Measurements from ENCODE around the gene VPS18. TPM values are rescaled to one million over a fixed set of nuclear protein-coding genes. Genes with fewer than 3 reads are reported as not detected.
"Not testable (repeated sequence)": the region's sequence is repeated elsewhere in the genome, so short reads cannot be mapped to it uniquely, and the experiment has no call there.

Gene VPS18
- total RNA-seq, 2 donors from 2014 or later, result 13.6 to 18.4 TPM

DNA sequence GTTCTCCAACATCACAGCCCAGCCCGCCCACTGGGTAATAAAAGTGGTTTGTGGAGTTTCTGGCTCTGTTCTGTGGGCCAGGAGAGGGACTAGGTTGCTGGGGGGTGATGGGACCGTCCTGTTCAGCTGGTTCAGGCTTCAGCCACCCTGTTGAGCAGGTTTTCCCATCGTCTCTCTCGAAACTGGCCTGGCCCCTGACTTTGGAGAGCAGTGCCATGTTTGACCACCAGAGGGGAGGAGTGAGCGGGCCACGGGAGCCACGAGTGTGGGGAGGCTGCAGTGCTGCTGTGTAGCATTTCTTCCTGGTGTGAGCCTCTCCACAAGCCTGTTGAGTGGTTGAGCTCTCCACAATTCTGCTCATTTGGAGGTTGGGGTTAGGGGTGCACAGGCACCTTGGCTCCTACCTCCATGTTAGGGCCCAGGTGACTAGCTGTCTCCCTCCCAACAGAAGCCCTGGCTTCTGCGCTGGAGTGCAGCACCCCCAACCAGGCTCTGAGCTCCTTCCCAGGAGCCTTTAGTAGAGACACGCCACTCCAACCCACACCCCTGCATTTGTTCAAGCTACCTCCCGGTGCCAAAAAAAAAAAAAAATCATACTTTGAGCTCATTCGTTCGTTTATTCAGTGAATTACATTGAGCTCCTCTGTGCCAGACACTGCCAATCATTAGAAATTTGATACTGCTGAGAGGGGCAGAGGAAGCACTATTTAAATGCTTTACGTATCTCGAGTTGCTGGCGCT, 36.5 kb upstream of the VPS18 start:
- H3K36me3 Mint-ChIP-seq (ENCODE audit: low read depth), result no peaks in the 10 kb centered on the region
- DNase-seq, result peak; percentile 57 to 83 (median 60)
- peak; percentile 93 for ATAC-seq
- no peaks in the 10 kb centered on the region for H3K27me3 Mint-ChIP-seq
- H3K4me1 Mint-ChIP-seq, result peaks cover 12% of the 10 kb centered on the region
- H3K9me3 ChIP-seq (ENCODE audit: control insufficient read depth, low read length, poor library complexity, severe bottlenecking), result no peaks in the 10 kb centered on the region
- no peak overlapping the region for H3K27ac Mint-ChIP-seq
- H3K4me3 Mint-ChIP-seq, result no peak overlapping the region

DNA sequence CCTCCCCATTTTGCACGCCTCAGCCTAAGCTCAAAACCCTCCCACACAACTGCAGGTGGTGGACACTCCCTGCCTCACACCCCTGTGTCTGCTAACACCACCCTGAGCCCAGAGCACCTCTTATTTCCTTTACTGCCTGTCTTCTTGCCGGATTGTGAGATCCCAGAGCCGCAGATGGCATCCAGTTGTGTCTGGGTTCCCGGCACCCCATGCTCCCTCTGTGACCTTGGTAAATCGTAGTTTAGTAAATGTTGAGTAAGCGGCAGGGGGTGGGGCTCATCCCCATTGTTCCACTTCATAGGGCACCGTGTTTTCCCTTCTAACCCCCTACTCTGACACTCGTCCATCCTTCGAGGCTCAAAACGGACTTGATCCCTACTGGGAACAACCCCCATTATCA, 35.5 kb upstream of the VPS18 start:
- H3K36me3 Mint-ChIP-seq (ENCODE audit: low read depth), result no peaks in the 10 kb centered on the region

DNA sequence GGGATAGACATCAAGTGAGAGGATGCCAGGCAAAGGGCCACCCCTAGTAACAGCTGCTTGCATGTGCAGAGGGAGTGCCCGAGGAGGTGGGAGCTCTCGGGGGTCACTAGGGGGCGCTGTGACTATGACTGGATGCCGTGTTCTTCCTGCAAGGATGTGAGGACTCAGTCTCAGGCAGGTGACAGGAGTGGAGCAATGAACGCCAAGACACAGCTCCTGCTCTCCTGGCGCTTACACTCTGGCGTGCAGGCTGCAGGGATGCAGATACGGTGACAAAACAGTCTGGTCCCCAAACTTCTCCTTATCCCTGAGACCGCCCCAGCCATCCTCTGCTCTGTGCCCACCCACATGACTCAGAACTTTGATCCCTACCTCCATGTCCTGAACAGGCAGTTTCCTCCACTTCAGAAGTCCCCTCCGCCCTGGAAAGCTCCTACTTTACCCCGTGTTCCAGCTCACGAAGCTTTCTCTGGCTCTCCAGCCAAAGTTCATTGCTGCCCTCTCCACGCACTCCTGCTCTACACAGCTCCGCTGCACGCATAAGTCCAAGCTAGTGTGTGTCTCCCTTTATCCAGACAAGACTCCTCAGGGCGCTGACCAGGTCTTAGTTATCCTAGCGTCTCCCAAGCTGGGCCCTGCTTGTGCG, 34.9 kb upstream of the VPS18 start:
- Mint-ChIP-seq H3K27ac (no peak overlapping the region), H3K4me1 (peaks cover 13% of the 10 kb centered on the region), H3K4me3 (no peak overlapping the region)

More for the DNA sequence above, 35.5 kb upstream of the VPS18 start:
- no peaks in the 10 kb centered on the region for H3K27me3 Mint-ChIP-seq
- H3K9me3 ChIP-seq (ENCODE audit: control insufficient read depth, low read length, poor library complexity, severe bottlenecking), result no peaks in the 10 kb centered on the region
- no peak for ATAC-seq
- no peak overlapping the region for H3K27ac Mint-ChIP-seq
- peaks cover 13% of the 10 kb centered on the region for H3K4me1 Mint-ChIP-seq
- DNase-seq, result no peak
- H3K4me3 Mint-ChIP-seq, result no peak overlapping the region

DNA sequence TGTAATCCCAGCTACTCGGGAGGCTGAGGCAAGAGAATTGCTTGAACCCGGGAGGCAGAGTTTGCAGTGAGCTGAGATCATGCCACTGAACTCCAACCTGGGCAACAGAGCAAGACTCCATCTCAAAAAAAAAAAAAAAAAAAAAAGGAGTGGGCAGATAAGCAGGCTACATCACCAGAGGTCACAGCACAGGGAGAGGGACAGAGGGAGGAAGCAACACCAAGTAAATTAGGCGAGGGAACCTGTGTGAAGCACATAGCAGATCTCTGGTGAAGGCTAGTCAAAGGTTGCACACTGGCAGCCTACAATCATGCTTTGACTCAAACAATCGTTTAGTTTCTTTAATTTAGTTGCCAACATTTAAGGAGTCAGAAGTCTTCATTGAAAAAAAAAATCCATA, 33.1 kb upstream of the VPS18 start:
- not testable (repeated sequence) for H3K27ac Mint-ChIP-seq; ATAC-seq; DNase-seq; H3K9me3 ChIP-seq (ENCODE audit: control insufficient read depth, low read length, poor library complexity, severe bottlenecking); H3K36me3 Mint-ChIP-seq (ENCODE audit: low read depth); H3K4me3 Mint-ChIP-seq; H3K27me3 Mint-ChIP-seq
- peaks cover 13% of the 10 kb centered on the region for H3K4me1 Mint-ChIP-seq

More for the DNA sequence above, 34.9 kb upstream of the VPS18 start:
- ATAC-seq (peak; percentile 80), DNase-seq (peak; percentile 65 to 74 (median 65))
- no peaks in the 10 kb centered on the region for H3K27me3 Mint-ChIP-seq
- no peaks in the 10 kb centered on the region for H3K36me3 Mint-ChIP-seq (ENCODE audit: low read depth)
- H3K9me3 ChIP-seq (ENCODE audit: control insufficient read depth, low read length, poor library complexity, severe bottlenecking), result no peaks in the 10 kb centered on the region

DNA sequence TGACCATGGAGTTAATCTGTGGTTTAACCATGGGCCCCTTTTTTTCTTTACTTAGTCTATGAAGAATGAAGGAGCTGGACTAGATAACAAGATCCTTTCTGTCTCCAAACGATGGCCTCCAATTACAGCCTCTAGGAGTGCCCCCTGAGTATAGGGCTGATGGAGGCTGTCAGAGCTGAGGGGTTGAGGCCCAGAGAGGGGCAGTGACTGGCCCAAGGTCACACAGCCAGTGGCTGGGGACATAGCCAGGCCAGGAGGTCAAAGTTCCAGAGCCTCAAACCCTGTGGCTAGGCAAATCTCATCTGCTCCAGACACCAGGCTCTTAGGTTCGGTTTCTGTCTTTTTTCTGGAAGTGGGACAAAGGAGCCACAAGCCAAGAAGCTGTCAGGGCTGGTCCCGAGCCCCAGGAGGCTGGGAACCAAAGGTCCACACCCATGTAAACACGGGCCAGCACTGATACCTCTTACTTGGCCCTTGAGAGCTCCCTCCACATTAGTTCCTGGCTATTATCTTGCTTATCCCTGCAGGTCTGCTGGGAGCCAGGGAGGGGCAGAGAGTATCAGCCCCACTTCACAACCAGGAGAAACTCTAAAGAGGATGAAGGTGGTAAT, 30.5 kb upstream of the VPS18 start:
- no peaks in the 10 kb centered on the region for H3K27me3 Mint-ChIP-seq
- no peak for DNase-seq
- no peaks in the 10 kb centered on the region for H3K36me3 Mint-ChIP-seq (ENCODE audit: low read depth)
- no peak for ATAC-seq
- H3K9me3 ChIP-seq (ENCODE audit: control insufficient read depth, low read length, poor library complexity, severe bottlenecking), result no peaks in the 10 kb centered on the region
- peaks cover 10% of the 10 kb centered on the region for H3K4me1 Mint-ChIP-seq
- H3K4me3 Mint-ChIP-seq, result no peak overlapping the region
- no peak overlapping the region for H3K27ac Mint-ChIP-seq

DNA sequence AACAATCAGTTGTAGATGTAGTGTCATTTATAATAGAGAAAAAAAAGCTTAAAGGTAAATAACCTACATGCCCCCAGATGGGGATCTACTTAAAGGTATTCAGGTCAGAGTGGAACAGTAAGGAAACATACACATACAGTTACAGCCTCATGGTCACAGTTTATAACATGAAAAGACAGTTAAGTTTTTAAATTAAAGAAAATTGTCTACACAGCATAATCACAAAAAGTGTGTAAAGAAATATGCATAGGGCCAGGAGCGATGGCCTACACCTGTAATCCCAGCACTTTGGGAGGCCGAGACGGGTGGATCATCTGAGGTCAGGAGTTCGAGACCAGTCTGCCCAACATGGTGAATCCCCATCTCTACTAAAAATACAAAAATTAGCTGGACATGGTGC, 27.1 kb upstream of the VPS18 start:
- Mint-ChIP-seq H3K4me1 (peaks cover 2% of the 10 kb centered on the region), H3K27me3 (no peaks in the 10 kb centered on the region), H3K27ac (no peak overlapping the region), H3K36me3 (ENCODE audit: low read depth) (no peaks in the 10 kb centered on the region), H3K4me3 (no peak overlapping the region)
- ATAC-seq, result no peak
- no peak for DNase-seq
- H3K9me3 ChIP-seq (ENCODE audit: control insufficient read depth, low read length, poor library complexity, severe bottlenecking), result no peaks in the 10 kb centered on the region

DNA sequence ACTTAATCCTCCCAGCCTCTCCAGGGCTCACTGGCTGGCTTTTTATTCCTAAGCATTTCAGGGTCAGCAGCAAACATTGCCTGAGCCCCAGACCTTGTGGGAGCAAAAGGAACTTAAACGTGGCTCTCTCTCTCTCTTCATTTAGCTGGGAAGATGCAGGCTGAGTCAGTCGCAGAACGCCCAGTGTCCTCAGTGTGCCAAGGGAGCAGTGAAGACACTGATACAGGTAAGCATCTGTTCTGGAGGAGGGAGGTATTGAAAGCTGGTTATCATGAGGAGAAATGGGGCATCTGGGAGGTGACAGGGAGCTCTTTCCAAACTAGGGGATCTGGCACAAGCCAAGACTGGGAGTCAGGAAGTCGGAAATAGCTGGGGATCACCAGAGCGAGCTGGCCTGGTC, 24.6 kb upstream of the VPS18 start:
- peaks cover 9% of the 10 kb centered on the region for H3K4me1 Mint-ChIP-seq
- no peaks in the 10 kb centered on the region for H3K27me3 Mint-ChIP-seq
- H3K4me3 Mint-ChIP-seq, result no peak overlapping the region
- no peak for ATAC-seq
- no peaks in the 10 kb centered on the region for H3K9me3 ChIP-seq (ENCODE audit: control insufficient read depth, low read length, poor library complexity, severe bottlenecking)
- DNase-seq, result no peak
- H3K36me3 Mint-ChIP-seq (ENCODE audit: low read depth), result no peaks in the 10 kb centered on the region
- H3K27ac Mint-ChIP-seq, result peak overlapping the region; percentile 24

DNA sequence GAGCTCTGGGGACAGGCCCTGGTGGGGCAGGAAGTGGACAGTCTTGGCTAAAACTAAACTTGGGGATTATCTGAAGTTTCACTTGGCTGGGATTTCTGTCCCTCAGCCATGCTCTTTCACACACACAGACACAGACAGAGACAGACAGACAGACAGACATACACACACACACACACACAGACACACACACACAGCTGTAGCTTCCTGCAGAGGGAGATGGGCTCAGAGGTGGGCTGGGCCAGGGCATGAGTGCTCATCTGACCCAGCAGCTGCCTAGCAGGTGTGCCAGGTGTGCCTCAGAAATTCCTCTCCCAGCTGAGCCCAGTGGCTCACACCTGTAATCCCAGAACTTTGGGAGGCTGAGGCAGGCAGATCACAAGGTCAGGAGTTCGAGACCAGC, 23.5 kb upstream of the VPS18 start:
- H3K36me3 Mint-ChIP-seq (ENCODE audit: low read depth), result no peaks in the 10 kb centered on the region
- peaks cover 9% of the 10 kb centered on the region for H3K4me1 Mint-ChIP-seq
- H3K27me3 Mint-ChIP-seq, result no peaks in the 10 kb centered on the region
- no peak overlapping the region for H3K4me3 Mint-ChIP-seq
- H3K27ac Mint-ChIP-seq, result no peak overlapping the region
- DNase-seq (no peak), ATAC-seq (no peak)
- H3K9me3 ChIP-seq (ENCODE audit: control insufficient read depth, low read length, poor library complexity, severe bottlenecking), result no peaks in the 10 kb centered on the region

DNA sequence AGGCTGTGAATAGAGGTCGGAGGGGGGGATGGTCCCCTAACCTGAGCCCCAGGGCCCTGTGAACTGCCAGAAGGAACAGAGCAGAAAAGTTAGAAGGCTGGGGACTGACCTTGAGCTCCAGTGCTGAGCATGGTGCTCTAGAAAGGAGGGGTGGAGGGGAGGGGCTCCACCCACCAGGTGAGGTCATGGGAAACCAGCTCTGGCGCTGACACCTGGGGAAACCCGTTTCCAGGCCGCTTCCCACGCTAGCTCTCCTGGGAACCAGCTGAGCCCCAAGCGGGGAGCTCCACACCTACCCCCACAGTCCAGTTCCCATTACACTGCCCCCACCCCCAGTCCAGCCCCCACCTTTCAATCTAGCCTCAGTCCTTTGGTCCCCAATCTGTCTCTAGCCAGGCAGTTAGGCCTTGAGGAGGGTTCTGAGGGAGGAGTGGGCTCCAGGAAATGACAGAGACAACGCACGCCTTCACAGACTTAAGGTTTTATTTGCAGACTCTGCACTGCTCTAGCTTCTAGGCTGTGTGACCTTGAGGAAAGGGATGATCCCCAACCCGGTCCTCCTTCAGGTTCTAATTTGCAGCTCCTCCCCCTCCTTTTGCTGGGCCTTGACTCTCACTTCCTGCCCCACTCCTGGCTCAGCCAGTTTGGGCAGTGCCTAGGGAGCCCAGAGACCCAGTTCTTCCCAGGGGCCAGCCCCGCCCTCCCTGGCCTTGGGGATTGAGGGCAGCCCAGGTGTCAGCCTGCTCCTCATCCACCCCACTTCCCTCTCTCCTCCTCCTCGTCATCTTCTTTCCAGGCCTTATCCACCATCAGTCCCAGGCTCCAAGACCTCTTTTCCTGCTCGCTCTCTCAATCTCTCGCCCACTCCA, 22.3 kb upstream of the VPS18 start:
- H3K36me3 Mint-ChIP-seq (ENCODE audit: low read depth), result no peaks in the 10 kb centered on the region
- H3K9me3 ChIP-seq (ENCODE audit: control insufficient read depth, low read length, poor library complexity, severe bottlenecking), result no peaks in the 10 kb centered on the region
- H3K27ac Mint-ChIP-seq, result peak overlapping the region; percentile 32
- H3K4me1 Mint-ChIP-seq, result peaks cover 9% of the 10 kb centered on the region
- no peak for DNase-seq
- no peaks in the 10 kb centered on the region for H3K27me3 Mint-ChIP-seq
- ATAC-seq, result no peak
- H3K4me3 Mint-ChIP-seq, result peak overlapping the region; percentile 45

DNA sequence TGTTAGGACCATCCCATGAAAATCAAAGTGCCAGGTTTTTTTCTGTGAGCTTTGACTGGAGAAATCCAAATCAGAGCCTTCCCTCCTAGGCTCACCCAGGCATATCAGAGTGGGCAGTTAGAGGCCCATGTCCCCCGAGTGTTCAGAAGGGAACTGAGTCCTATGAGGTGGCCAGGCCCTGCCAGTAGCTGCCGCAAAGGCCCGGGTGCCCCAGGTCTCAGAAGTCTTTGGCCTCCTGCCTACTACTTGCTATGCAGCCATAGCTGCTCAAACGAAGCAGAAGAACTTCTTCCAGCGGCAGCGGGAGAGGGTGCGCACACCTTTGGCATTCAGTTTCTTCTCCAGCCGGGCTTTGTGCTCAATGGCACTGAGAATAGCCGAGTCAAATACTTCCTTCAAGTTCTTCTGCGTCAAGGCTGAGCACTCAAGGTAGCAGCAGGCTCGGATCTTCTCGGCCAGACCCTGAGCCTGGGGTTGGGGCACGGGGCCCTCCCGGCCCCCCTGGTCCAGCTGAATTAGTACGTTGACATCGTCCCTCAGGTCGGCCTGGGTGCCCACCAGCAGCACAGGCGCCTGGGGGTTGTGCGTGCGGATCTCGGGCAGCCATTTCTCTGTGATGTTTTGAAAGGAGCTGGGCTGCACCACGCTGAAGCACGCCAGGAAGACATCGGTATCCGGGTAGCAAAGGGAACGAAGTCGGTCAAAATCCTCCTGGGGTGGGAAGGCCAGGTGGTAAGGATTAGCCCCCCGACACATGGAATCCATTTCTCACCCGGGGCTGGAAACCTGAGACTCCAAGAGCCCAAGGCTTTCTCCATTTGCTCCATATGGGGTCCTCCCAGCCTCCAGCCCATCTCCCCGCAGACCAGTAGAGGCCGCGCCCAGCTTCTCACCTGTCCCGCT, 21.2 kb upstream of the VPS18 start:
- Mint-ChIP-seq H3K27me3 (no peaks in the 10 kb centered on the region), H3K36me3 (ENCODE audit: low read depth) (no peaks in the 10 kb centered on the region), H3K4me1 (peaks cover 9% of the 10 kb centered on the region), H3K27ac (peak overlapping the region; percentile 32), H3K4me3 (peak overlapping the region; percentile 91)
- no peaks in the 10 kb centered on the region for H3K9me3 ChIP-seq (ENCODE audit: control insufficient read depth, low read length, poor library complexity, severe bottlenecking)
- DNase-seq (no peak), ATAC-seq (no peak)

DNA sequence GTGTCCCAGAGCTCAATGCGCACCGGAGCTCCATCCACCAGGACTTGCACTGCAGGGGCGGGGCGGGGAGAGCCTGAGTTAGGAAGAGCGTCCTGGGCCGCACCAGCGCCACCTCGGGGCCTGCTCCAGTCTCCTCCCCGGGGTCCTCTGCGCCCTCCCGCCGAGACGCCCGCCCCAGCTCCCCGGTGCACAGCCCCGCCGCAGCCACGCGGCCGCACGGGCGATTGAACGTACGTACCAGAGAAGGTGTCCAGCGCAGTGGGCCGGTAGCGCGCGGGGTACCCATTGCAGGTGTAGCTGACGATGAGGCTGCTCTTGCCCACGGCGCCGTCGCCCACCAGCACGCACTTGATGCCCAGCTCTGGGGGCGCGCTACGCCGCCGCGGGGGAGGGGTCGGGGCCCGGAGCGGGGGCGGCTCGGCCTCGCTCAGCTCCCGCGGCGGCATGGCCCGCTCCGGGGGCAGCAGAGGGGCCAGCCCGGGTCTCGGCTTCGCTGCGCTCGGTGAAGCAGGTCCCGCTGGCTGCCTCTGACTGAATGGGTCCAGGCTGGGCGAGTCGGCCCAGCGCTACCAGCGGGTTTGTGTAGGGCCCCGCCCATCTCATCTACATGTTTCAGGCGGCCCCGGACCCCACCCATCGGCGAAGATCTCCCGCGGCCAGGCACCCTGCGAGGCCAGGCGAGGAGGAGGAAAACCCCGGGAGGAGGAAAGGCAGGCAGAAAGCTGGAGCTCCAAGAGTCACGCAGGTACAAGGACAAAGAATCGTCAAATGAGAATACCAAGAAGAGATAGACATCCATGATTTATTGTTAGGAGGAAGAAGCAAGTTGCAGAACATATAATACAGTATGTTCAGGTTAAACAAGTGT, 20.3 kb upstream of the VPS18 start, which contains the start of gene RHOV:
Gene RHOV (minus strand): TSS at position 541 of the 868 bp plus-strand sequence. CDS start 95 bp downstream, at position 446.
- Mint-ChIP-seq H3K27ac (peak within 1 kb of the TSS; percentile 32), H3K36me3 (ENCODE audit: low read depth) (no peaks in the 10 kb centered on the region), H3K4me3 (peak within 1 kb of the TSS; percentile 91), H3K4me1 (peaks cover 9% of the 10 kb centered on the region), H3K27me3 (no peaks in the 10 kb centered on the region)
- DNase-seq (peak; percentile 34 to 50 (median 47)), ATAC-seq (peak; percentile 87)
- H3K9me3 ChIP-seq (ENCODE audit: control insufficient read depth, low read length, poor library complexity, severe bottlenecking), result no peaks in the 10 kb centered on the region
